EL (cell line): ENCODE results near the gene SCG3.

Source experiments
- DNase-seq: peaks from one replicate; pipeline ENCODE4 v3.0.0-alpha.2; 2016

SCG3 gene

GRCh38 chr15:51760805-51761204 lies 79.5 kb downstream of the SCG3 start:
- DNase-seq, result no peak

- DNase-seq, result no peak
Observed at GRCh38 chr15:51765751-51766150, 84.4 kb downstream of the SCG3 start.

GRCh38 chr15:51766341-51766740 lies 85.0 kb downstream of the SCG3 start:
- DNase-seq, result no peak

GRCh38 chr15:51768018-51768417 lies 86.7 kb downstream of the SCG3 start:
- no peak for DNase-seq
